IPS-20b (cell line): ENCODE results near the gene HTT-AS.

Source experiments
- H3K27ac ChIP-seq: one replicate; pipeline ENCODE4 v1.5.1; 2013; ENCODE audit warnings: low read length
- H3K27me3 ChIP-seq: 2 replicates; pipeline ENCODE4 v1.6.1; 2013; ENCODE audit warnings: mild to moderate bottlenecking, low read length, inconsistent platforms; ENCODE audit not compliant: insufficient read depth
- H3K36me3 ChIP-seq: 2 replicates; pipeline ENCODE4 v1.6.1; 2013; ENCODE audit warnings: low read depth, mild to moderate bottlenecking, inconsistent platforms, low read length, moderate library complexity; ENCODE audit not compliant: insufficient read depth
- H3K4me1 ChIP-seq: 2 replicates; pipeline ENCODE4 v1.6.1; 2013; ENCODE audit warnings: mild to moderate bottlenecking, control low read depth, inconsistent platforms, low read length, moderate library complexity; ENCODE audit not compliant: insufficient read depth
- H3K4me3 ChIP-seq: 2 replicates; pipeline ENCODE4 v1.5.1; 2013; ENCODE audit warnings: mild to moderate bottlenecking, low read length, inconsistent platforms
- H3K9ac ChIP-seq: 2 replicates; pipeline ENCODE4 v1.6.1; 2013; ENCODE audit warnings: low read depth, mild to moderate bottlenecking, inconsistent platforms, low read length, moderate library complexity
- H3K9me3 ChIP-seq: 2 replicates; pipeline ENCODE4 v1.6.1; 2013; ENCODE audit warnings: mild to moderate bottlenecking, low read depth, low read length, inconsistent platforms; ENCODE audit not compliant: insufficient read depth

HTT-AS gene

GRCh38 chr4:3074078-3074845, at the start of gene HTT-AS, which contains the start of gene HTT:
TSS of gene HTT-AS (minus strand) at chr4:3074538.
TSS of gene HTT (plus strand) at chr4:3074681. CDS start at chr4:3074826, 145 bp downstream.
- Histone ChIP-seq H3K9me3 (no peaks in the 10 kb centered on the region), H3K9ac (peak within 1 kb of the TSS; percentile 95), H3K4me3 (peak within 1 kb of the TSS; percentile 97), H3K27me3 (peaks cover 3% of the 10 kb centered on the region; the same call in 1 of the 2 replicates), H3K27ac (peak within 1 kb of the TSS; percentile 65), H3K36me3 (no peaks in the 10 kb centered on the region), H3K4me1 (peaks cover 10% of the 10 kb centered on the region; the same call in 1 of the 2 replicates)

GRCh38 chr4:3123181-3123671, 48.9 kb upstream of the HTT-AS start:
- Histone ChIP-seq H3K27ac (no peak overlapping the region), H3K4me3 (no peak overlapping the region), H3K9ac (no peak overlapping the region), H3K27me3 (no peaks in the 10 kb centered on the region), H3K4me1 (no peaks in the 10 kb centered on the region), H3K36me3 (peaks cover 84% of the 10 kb centered on the region), H3K9me3 (no peaks in the 10 kb centered on the region)

GRCh38 chr4:3122081-3122563, 47.8 kb upstream of the HTT-AS start:
- H3K36me3 ChIP-seq: peaks cover 84% of the 10 kb centered on the region
- H3K4me3 ChIP-seq: no peak overlapping the region
- no peaks in the 10 kb centered on the region for H3K4me1 ChIP-seq
- H3K9me3 ChIP-seq: no peaks in the 10 kb centered on the region
- H3K27me3 ChIP-seq: no peaks in the 10 kb centered on the region
- no peak overlapping the region for H3K27ac ChIP-seq
- no peak overlapping the region for H3K9ac ChIP-seq

GRCh38 chr4:3121596-3121995, 47.3 kb upstream of the HTT-AS start:
- H3K9me3 ChIP-seq: no peaks in the 10 kb centered on the region
- H3K9ac ChIP-seq: no peak overlapping the region
- peaks cover 84% of the 10 kb centered on the region for H3K36me3 ChIP-seq
- H3K4me1 ChIP-seq: no peaks in the 10 kb centered on the region
- H3K4me3 ChIP-seq: no peak overlapping the region
- H3K27me3 ChIP-seq: no peaks in the 10 kb centered on the region
- H3K27ac ChIP-seq: no peak overlapping the region

- Histone ChIP-seq H3K36me3 (peaks cover 85% of the 10 kb centered on the region), H3K27ac (no peak overlapping the region)
Measured at GRCh38 chr4:3121110-3121509, 46.8 kb upstream of the HTT-AS start.

GRCh38 chr4:3119464-3119863, 45.1 kb upstream of the HTT-AS start:
- H3K4me1 ChIP-seq: no peaks in the 10 kb centered on the region
- no peak overlapping the region for H3K9ac ChIP-seq
- H3K27me3 ChIP-seq: no peaks in the 10 kb centered on the region
- H3K36me3 ChIP-seq: peaks cover 88% of the 10 kb centered on the region
- H3K27ac ChIP-seq: no peak overlapping the region
- no peak overlapping the region for H3K4me3 ChIP-seq
- H3K9me3 ChIP-seq: no peaks in the 10 kb centered on the region

More at GRCh38 chr4:3121110-3121509, 46.8 kb upstream of the HTT-AS start:
- H3K27me3 ChIP-seq: no peaks in the 10 kb centered on the region
- no peaks in the 10 kb centered on the region for H3K4me1 ChIP-seq
- H3K4me3 ChIP-seq: no peak overlapping the region
- no peaks in the 10 kb centered on the region for H3K9me3 ChIP-seq
- H3K9ac ChIP-seq: no peak overlapping the region

- H3K4me3 ChIP-seq: no peak overlapping the region
- H3K9ac ChIP-seq: no peak overlapping the region
- no peaks in the 10 kb centered on the region for H3K4me1 ChIP-seq
- no peaks in the 10 kb centered on the region for H3K9me3 ChIP-seq
- H3K27ac ChIP-seq: no peak overlapping the region
- peaks cover 91% of the 10 kb centered on the region for H3K36me3 ChIP-seq
- H3K27me3 ChIP-seq: no peaks in the 10 kb centered on the region
Measured at GRCh38 chr4:3118312-3118711, 44.0 kb upstream of the HTT-AS start.

GRCh38 chr4:3116955-3117354, 42.6 kb upstream of the HTT-AS start:
- Histone ChIP-seq H3K27me3 (no peaks in the 10 kb centered on the region), H3K9ac (no peak overlapping the region), H3K4me1 (no peaks in the 10 kb centered on the region), H3K27ac (no peak overlapping the region), H3K9me3 (no peaks in the 10 kb centered on the region), H3K36me3 (peaks cover 93% of the 10 kb centered on the region), H3K4me3 (no peak overlapping the region)

- no peak overlapping the region for H3K4me3 ChIP-seq
- no peak overlapping the region for H3K27ac ChIP-seq
- H3K9ac ChIP-seq: no peak overlapping the region
- H3K27me3 ChIP-seq: no peaks in the 10 kb centered on the region
- H3K9me3 ChIP-seq: no peaks in the 10 kb centered on the region
- H3K36me3 ChIP-seq: peaks cover 90% of the 10 kb centered on the region
- H3K4me1 ChIP-seq: no peaks in the 10 kb centered on the region
Measured at GRCh38 chr4:3115637-3116270, 41.4 kb upstream of the HTT-AS start.

- no peak overlapping the region for H3K27ac ChIP-seq
- H3K36me3 ChIP-seq: peaks cover 90% of the 10 kb centered on the region
- no peak overlapping the region for H3K9ac ChIP-seq
- H3K4me3 ChIP-seq: no peak overlapping the region
- H3K4me1 ChIP-seq: no peaks in the 10 kb centered on the region
- no peaks in the 10 kb centered on the region for H3K9me3 ChIP-seq
- no peaks in the 10 kb centered on the region for H3K27me3 ChIP-seq
Measured at GRCh38 chr4:3114377-3114776, 40.0 kb upstream of the HTT-AS start.

- Histone ChIP-seq H3K9ac (no peak overlapping the region), H3K27ac (no peak overlapping the region), H3K27me3 (no peaks in the 10 kb centered on the region), H3K4me3 (no peak overlapping the region), H3K36me3 (peaks cover 90% of the 10 kb centered on the region), H3K4me1 (no peaks in the 10 kb centered on the region), H3K9me3 (no peaks in the 10 kb centered on the region)
Measured at GRCh38 chr4:3112609-3113469, 38.5 kb upstream of the HTT-AS start.
